Activated CD4-positive, alpha-beta T cell treated with anti-CD3 and anti-CD28 coated beads, Interleukin-10, Interleukin-2, amounts not matched to agents 100 ng/mL and 50 ng/mL, durations not matched to agents 16 hours and 8 hours (primary cell): ENCODE data around the gene TMEM184B.
A peak's percentile ranks its signal among the peaks of the same experiment; 100 is the strongest.

Experiments used
- DNase-seq: peaks from one replicate; pipeline ENCODE4 v3.0.0-alpha.2; 2020

TMEM184B gene

GRCh38 chr22:38176170-38176741 lies 96.6 kb downstream of the TMEM184B start:
- DNase-seq: no peak

GRCh38 chr22:38175206-38176118 lies 97.3 kb downstream of the TMEM184B start:
- no peak for DNase-seq

- DNase-seq: no peak
Measured at GRCh38 chr22:38174626-38175025, 98.2 kb downstream of the TMEM184B start.

GRCh38 chr22:38173641-38173906 lies 99.2 kb downstream of the TMEM184B start:
- DNase-seq: no peak

GRCh38 chr22:38172832-38173640 lies 99.8 kb downstream of the TMEM184B start:
- peak; percentile 38 for DNase-seq

- no peak for DNase-seq
Measured at GRCh38 chr22:38171927-38172831, 100.6 kb downstream of the TMEM184B start.

GRCh38 chr22:38170469-38170868 lies 102.3 kb downstream of the TMEM184B start:
- no peak for DNase-seq
